Upper lobe of left lung (tissue), 4 donors: ENCODE results near the gene ARHGAP8.

Experiments used
- POLR2AphosphoS5 ChIP-seq, 2 donors: sonication (generic); formaldehyde crosslinking; IDR thresholded peaks; one replicate each; pipeline ENCODE4 v1.5.1; 2017; ENCODE audit warnings: antibody characterized with exemption in 2 of 2
- TF ChIP-seq, protein P1 (sequence below), 6 experiments: fragments of 450-650 bp in 4 of 6; fragments of 200-600 bp in 2 of 6; sonication (generic) in 2 of 6; IDR thresholded peaks; one replicate each; pipeline ENCODE4 v1.5.1; 2016 to 2019; ENCODE audit warnings: antibody characterized with exemption in 6 of 6

DNA sequence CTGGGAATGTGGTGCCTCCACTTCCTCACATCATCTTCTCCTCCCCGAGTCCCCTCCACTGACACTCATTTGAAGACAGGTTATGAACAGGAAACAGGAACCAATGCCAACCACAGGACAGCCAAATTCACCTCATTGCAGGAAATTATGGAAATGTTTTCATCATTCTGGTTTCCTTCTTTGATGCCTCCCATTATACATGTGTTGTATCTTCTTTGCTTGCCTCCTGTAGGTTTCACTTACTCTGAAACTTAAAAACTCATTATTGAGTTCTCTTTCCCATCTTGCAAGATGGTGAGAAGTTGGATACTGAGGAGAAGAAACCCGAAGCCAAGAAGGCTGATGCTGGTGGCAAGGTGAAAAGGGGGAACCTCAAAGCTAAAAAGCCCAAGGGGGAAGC, 148.9 kb downstream of the ARHGAP8 start:
- TF ChIP-seq, protein P1, sequence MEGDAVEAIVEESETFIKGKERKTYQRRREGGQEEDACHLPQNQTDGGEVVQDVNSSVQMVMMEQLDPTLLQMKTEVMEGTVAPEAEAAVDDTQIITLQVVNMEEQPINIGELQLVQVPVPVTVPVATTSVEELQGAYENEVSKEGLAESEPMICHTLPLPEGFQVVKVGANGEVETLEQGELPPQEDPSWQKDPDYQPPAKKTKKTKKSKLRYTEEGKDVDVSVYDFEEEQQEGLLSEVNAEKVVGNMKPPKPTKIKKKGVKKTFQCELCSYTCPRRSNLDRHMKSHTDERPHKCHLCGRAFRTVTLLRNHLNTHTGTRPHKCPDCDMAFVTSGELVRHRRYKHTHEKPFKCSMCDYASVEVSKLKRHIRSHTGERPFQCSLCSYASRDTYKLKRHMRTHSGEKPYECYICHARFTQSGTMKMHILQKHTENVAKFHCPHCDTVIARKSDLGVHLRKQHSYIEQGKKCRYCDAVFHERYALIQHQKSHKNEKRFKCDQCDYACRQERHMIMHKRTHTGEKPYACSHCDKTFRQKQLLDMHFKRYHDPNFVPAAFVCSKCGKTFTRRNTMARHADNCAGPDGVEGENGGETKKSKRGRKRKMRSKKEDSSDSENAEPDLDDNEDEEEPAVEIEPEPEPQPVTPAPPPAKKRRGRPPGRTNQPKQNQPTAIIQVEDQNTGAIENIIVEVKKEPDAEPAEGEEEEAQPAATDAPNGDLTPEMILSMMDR (IDR thresholded peaks at IDR 0.05) = no peak
- TF ChIP-seq POLR2AphosphoS5 (IDR thresholded peaks at IDR 0.05) = no peak
